GM21723 (cell line): ENCODE measurements around the gene ANKRD11.
"Not testable (repeated sequence)": the region's sequence is repeated elsewhere in the genome, so short reads cannot be mapped to it uniquely, and the experiment has no call there.

Experiments used
- ATAC-seq: cut with Tn5 transposase; IDR thresholded peaks from one replicate; pipeline ENCODE4 v1.9.1; 2021; ENCODE audit warnings: mild to moderate bottlenecking, moderate library complexity; ENCODE audit not compliant: unreplicated experiment

Gene ANKRD11

GRCh38 chr16:89482150-89482816 is 8.1 kb downstream of the ANKRD11 start:
- no peak for ATAC-seq

DNA sequence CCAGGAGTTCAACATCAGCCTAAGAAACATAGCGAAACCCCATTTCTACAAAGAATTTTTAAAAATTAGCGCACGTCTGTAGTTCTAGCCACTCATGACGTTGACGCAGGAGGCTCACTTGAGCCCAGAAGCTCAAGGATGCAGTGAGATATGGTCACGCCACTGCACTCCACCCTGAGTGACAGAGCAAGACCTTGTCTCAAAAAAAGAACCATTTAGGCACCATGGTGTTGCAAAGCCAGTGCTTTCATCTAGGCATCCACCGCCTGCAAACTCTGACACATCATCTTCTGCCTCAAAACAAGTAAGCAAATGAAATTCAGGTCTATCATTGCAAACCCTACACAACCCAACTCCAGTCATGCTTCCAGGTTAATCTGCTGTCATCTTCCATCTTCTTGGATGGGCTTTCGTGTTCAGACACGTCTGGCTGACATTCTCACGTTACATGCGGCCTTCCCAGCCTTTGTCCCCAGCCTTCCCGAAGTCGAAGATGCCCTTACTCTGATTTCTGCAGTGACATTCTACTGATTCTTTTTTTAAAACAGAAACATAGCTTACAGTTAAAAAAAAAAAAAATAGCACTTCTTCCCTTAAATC is 8.9 kb downstream of the ANKRD11 start:
- no peak for ATAC-seq

DNA sequence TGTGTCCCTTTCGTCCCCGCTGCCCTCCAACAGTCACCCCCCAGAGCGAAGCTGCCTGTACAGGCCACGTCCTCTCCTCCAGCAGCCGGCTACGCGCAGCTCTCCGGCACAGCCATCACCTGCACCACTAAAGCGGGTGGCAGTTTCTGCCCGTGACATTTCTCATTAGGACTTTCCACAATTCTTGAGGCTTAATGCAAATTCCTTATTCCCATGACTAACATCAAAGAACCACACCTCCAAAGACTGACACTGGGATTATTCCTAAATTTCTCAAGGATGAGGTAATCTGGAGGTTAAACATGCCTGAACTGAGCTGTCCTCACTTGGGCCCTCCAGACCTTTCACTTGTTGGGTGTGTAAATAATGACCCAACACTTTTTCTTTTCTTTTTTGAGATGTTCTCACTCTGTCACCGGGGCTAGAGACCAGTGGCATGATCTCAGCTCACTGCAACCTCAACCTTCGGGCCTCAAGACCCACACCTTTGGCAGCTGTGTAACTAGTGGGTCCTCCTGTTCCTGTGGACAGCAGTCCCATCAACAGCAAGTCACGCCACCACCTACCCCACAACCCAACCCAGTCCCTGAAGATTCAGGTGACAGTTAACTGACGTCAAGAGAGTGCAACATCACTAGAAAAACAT is 11.7 kb downstream of the ANKRD11 start:
- no peak for ATAC-seq

- peak; percentile 70 for ATAC-seq
Observed at GRCh38 chr16:89476811-89477261, 13.5 kb downstream of the ANKRD11 start.

DNA sequence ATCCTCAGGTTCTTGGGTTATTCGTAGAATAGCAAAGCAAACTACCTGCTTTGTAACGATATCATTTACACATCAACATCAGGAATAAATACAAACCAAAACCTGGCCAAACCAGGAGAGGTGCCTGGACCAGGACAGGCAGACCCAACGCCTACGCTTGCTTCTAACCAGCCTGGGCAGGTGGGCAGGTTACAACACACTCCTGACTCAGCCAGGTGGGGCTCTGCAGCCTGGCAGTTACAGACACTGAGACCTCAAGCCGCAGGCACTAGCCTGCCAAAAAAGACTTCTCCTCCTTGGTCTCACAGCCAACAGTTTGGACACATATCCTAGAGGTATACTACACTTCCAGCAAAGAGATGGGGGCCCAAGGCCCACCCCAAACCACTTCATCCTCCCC is 14.0 kb downstream of the ANKRD11 start:
- ATAC-seq = peak; percentile 35

DNA sequence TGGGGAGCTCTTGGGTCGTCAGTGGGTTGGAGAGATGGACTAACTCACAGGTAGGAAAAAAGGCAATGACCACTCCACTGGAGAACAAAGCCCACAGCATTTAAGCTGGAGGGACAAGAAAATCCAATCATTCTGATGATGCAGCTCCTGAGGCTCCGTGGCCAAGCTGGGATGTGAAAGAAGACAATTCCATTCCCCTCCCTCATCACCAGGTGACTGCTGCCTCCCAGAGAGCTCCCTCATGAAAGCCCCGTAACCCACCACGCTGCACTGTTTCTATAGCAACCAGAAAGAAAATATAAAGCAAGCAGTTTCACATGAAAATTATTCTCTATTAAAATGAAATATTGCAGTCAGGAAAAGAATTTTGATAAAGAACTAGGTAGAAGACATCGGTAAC is 15.2 kb downstream of the ANKRD11 start:
- no peak for ATAC-seq

DNA sequence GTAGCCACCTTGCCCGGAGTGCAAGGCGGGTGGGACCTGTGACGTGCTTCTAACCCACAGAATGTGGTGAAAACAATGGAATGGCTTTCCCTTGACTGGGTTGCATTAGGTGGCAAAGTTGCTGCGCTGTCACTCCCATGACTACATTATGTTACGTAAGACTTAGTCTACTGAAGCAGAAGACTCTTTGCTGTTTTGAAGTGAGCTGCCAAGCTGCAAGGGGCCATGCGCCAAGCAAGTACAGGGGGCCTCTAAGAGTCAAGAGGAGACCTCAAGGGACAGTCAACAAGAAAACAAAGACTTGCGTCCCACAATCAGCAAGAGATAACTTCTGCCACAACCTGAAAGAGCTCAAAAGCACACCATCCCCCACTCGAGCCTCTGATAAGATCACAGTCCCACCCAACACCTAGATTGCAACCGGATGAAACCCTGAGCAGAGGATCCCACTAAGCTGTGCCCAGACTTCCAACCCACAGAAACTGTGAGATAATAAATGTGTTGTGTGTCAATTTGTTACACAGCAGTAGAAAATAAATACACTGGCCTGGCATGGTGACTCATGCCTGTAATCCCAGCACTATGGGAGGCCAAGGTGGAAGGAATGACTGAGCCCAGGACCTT is 16.5 kb downstream of the ANKRD11 start:
- ATAC-seq = no peak

DNA sequence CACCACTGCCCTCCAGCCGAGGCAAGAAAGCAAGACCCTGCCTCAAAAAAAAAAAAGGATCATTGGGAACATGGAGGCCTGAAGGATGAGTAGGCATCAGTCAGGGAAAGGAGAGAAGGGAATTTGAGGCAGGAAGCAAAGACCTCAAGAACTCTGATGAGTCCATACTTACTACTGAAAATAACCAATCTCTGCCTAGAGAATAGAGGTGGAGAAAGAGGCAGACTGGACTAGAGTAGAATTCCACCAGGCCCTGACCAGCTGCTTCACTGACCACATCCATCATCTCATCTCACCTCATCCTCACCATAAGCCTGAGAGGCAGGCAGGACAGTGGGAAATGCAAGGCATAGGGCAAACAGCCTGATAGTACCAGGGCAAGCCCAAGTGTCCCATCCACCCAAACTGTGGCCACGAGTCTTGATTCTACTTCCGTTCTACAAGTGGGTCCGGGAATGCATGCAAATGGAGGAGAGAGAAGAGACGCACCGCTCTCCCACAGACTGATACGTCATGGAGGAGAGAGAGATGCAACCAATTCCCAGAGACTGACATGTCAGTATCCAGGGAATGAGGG is 17.1 kb downstream of the ANKRD11 start:
- no peak for ATAC-seq

- ATAC-seq = no peak
Observed at GRCh38 chr16:89472711-89473075, 17.7 kb downstream of the ANKRD11 start.

- no peak for ATAC-seq
Observed at GRCh38 chr16:89467382-89467781, 23.0 kb downstream of the ANKRD11 start.

- no peak for ATAC-seq
Observed at GRCh38 chr16:89466920-89467319, 23.4 kb downstream of the ANKRD11 start.

DNA sequence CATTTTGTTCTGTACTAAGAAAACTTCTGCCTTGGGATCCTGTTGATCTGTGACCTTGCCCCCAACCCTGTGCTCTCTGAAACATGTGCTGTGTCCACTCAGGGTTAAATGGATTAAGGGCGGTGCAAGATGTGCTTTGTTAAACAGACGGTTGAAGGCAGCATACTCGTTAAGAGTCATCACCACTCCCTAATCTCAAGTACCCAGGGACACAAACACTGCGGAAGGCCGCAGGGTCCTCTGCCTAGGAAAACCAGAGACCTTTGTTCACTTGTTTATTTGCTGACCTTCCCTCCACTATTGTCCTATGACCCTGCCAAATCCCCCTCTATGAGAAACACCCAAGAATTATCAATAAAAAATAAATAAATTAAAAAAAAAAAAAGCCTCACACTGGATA is 27.0 kb downstream of the ANKRD11 start:
- ATAC-seq = not testable (repeated sequence)

DNA sequence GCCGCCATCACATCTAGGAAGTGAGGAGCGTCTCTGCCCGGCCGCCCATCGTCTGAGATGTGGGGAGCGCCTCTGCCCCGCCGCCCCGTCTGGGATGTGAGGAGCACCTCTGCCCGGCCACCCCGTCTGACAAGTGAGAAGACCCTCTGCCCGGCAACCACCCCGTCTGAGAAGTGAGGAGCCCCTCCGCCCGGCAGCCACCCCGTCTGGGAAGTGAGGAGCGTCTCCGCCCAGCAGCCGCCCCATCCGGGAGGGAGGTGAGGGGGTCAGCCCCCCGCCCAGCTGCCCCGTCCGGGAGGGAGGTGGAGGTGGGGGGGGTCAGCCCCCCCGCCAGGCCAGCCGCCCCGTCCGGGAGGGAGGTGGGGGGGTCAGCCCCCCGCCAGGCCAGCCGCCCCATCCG is 27.7 kb downstream of the ANKRD11 start:
- ATAC-seq = not testable (repeated sequence)

- ATAC-seq = not testable (repeated sequence)
Observed at GRCh38 chr16:89461890-89462289, 28.5 kb downstream of the ANKRD11 start.

- no peak for ATAC-seq
Observed at GRCh38 chr16:89460556-89460955, 29.8 kb downstream of the ANKRD11 start.

GRCh38 chr16:89458967-89459366 is 31.4 kb downstream of the ANKRD11 start:
- ATAC-seq = no peak

DNA sequence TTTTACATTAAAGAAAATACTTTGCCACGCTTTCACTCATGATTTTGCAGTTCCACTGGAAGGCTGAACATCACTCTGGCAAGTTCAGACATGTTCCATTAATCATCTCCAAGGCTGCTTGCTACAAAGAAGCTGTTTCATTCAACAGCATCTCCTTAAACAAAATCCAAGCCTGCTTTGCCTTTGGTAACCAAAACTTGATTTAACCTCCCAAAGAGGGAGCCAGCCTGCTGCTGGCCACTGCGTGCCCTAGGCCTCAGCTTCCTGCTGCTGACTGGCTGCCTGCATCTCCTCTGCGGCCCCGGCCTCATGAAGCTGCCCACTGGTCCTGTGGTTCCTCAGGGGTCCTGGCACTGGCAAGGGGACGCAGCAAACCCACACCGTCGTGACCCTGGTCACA is 31.8 kb downstream of the ANKRD11 start:
- no peak for ATAC-seq

DNA sequence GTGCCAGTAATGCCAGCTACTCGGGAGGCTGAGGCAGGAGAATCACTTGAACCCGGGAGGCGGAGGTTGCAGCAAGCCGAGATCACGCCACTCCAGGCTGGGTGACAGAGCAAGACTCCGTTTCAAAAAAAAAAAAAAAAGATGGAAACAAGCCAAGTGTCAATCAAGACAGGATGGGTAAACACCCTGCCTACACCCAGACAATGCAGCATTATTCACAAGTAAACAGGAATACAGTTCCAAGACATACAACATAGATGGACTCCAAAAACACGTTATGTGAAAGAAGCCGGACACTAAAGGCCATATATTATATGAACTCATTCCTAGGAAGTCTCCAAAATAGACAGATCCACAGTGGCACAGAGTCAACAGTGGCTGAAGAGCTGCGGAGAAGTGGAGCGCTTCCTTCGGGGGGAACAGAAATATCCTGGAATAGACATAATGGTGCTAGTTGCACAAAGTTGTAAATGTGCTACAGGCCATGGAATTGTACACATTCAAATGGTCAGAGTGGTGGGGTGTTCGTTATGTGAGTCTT is 33.9 kb downstream of the ANKRD11 start:
- ATAC-seq = no peak

DNA sequence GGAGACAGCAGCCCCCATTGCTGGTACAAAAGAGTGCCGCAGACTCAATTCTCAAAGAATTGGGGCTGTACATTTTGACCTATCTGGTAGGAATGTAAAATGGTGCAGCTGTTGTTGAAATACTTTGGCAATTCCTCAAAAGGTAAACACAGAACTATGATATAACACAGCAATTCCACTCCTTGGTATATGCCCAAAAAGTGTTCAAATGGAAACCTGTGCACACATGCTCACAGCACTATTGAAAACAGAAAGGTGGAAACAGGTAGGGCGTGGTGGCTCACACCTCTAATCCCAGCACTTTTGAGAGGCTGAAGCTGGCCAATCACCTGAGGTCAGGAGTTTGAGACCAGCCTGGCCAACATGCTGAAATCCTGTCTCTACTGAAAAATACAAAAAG is 34.7 kb downstream of the ANKRD11 start:
- ATAC-seq = no peak

GRCh38 chr16:89455178-89455577 is 35.2 kb downstream of the ANKRD11 start:
- ATAC-seq = no peak
